GM18502 (cell line): ENCODE data around the gene MAP4K1.

Experiments
- ATAC-seq: cut with Tn5 transposase; IDR thresholded peaks from one replicate; pipeline ENCODE4 v1.9.1; 2021; ENCODE audit warnings: mild to moderate bottlenecking; ENCODE audit not compliant: unreplicated experiment, poor library complexity

The MAP4K1 gene

DNA sequence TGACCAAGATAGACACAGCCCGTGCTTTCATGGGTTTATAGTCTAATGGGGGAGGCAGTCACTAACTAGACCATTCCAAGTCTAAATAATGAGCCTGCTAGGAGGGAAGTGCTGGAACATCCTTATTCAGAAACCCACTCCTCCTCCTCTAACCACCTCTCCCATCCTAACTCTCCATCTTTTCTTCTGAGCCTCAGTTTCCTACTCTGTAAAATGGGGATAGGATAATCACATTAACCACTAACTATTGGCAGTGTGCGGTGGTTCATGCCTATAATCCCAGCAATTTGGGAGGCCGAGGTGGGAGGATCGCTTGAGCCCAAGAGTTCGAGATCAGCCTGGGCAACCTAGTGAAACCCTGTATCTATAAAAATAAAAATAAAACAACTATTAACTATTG, 68.7 kb downstream of the MAP4K1 start:
- no peak for ATAC-seq

DNA sequence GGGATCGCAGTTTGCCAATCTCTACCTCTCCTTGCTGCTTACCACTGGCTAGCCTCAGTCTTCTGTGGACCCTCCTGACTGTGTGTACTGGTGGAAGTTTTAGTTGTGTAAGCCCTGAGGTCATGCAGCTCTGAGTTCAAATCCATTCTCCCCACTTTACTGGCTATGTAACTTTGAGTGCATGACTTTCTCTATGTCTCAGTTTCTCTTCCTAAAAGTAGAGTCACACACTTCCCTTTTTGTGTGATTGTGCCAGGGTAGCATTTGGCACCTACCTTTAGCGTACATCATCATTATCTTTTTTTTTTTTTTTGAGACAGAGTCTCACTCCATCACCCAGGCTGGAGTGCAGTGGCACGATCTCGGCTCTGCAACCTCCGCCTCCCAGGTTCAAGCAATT, 70.3 kb downstream of the MAP4K1 start:
- no peak for ATAC-seq

DNA sequence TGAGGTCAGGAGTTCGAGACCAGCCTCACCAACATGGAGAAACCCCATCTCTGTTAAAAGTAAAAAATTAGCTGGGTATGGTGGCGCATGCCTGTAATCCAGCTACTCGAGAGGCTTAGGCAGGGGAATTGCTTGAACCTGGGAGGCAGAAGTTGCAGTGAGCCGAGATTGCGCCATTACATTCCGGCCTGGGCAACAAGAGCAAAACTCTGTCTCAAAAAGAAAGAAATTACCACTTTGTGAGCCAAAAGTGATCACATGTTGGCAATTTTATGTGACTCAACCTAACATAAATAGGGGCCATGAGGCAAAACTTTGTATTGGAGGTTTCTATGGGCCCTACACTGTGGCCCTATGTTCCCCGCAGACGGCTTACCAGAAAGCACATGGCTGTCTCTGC, 72.2 kb downstream of the MAP4K1 start:
- ATAC-seq, result no peak

DNA sequence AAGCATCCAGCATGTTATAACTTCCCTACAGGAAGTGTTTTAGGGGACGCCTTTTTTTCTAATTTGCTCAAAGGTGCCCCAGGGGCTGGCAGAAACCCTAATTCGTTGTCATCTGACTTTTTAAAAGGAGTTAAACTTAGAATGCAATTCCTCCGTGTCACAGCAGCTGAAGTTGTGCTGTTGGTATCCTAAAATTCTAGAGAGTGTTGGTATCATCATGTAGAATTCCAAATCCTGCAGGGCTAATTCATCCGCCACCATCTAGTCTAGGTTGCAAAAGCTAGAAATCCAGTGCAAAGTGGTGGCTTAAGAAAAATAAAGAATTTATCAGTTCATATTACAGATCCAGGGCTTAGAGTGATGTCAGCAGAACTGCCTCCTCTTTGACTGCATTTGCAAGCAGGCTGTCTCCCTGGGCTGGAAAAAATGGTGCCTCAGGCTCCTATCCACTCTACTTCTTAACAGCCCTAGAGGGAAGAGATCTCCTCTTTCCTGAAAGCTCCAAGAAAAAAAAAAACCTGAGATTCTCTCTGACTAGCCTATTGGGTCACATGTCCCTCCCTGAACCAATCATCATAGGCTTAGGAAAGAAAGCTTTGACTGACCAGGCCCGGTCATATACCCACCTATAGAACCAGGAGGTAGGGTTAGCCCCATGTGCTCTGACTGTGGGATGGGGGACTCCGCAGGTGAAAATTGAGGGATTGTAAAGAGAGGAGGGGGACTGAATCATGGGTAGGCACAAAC, 73.0 kb downstream of the MAP4K1 start:
- ATAC-seq, result no peak

DNA sequence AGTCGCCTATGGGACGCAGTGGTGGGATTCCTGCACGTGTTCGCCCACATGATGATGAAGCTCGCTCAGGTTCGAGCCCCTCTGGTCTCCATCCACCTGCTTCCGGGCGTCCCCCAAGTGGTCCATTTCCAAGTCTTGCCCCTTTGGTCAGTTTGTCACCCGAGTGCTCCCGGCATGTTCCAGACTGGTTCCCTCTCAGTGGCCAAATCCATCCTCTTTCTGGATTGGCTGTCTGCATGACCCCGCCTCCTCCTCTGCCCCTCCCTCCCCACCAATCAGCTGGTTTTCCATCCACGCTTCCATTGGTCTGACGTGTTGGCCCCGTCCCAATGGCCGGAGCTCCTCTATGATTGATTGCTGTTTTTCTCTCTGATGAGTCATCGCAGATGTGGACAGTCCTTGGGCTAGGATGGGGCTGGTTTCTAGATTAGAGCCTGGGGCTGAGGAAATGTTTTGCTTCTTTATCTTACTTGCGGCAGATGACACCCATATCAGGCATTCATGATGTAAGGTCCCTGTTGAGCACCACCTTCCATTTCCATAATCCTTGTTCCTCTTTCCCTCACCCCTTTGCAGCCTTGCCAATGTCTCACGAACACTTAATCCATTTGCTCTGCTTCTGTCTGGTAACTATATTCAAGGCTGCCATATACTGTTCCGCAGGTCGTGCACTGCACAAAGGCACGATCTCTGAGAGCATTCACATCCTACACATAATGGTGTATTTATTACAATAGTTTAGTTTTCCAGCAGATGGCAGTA, 73.8 kb downstream of the MAP4K1 start:
- no peak for ATAC-seq

DNA sequence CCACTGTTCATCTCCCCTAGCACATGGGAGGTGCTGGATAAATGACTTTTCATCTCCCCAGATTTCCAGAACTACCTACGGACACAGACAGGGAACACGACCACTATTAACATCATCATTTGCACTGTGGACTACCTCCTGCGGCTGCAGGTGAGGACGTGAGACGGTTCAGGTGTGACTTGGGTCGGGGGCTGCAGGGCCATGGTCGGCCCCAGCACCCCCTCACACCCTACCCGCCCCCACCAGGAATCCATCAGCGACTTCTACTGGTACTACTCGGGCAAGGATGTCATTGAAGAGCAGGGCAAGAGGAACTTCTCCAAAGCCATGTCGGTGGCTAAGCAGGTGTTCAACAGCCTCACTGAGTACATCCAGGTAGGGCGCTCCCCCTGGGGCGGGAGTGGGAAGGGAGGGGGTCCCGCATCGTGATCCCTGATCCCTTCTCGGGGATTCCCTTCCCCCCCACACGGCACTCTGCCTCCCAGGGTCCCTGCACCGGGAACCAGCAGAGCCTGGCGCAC, 74.4 kb downstream of the MAP4K1 start:
- no peak for ATAC-seq

DNA sequence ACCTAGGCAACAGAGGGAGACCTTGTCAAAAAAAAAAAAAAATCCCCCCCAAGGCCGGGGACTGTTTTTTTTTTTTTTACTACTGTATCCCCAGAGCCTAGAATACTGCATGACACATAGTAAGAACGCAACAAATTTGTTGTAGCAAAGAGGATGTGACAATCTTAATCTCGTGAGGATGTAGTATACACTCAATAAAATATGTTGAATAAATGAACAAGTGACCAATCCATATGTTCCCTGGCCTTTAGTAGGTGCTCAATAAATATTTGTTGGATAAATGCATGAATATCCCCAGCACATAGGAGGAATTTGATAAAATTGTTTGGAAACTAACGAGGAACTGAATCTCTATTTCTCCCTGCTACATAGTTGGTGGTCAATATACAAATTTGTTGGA, 75.7 kb downstream of the MAP4K1 start:
- ATAC-seq, result no peak

DNA sequence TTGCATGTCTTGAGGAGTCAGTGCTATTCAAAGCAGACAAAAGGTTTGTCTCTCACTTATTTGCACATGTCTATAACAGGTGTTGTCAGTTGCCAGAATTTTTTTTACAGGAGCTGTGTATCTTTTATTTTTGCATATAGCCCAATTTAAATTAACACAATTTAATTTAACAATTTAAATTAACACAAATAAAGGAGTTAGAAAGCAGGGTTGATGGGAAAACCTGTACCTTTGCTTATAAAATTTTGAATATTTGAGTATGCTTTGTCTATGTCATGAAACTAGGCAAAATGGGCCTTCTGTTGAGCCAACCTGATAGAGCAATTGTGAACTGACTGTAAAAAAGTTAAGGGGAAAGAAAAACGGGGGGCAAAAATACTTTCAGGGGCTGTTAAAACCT, 78.0 kb downstream of the MAP4K1 start:
- ATAC-seq, result no peak

DNA sequence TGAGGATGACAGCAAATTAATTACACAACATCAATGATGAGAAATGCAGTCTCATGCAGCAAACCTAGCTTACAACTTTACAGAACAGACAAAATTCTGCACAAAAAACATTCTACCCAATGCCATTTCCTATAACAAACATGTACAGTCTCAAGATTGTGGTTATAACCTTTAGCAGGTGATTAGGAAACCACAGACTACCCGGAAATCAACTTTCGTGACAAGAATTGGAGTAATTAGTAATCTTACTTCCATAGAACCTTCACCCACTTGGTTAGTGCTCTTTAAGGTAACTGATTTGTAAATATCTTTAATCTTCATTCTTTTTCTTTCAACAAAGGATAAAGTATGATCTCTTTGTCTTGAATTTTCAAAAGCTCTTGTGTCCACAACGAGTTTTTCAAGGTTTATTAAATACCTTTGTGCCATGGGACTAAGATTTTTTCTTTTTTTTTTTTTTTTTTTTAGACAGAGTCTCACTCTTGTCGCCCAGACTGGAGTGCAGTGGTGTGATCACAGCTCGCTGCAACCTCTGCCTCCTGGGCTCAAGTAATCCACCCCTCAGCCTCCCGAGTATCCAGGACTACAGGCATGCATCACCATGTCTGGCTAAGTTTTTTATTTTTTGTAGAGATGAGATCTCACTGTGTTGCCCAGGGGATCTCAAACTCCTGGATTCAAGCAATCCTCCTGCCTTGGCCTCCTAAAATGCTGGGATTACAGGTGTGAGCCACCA, 78.8 kb downstream of the MAP4K1 start:
- ATAC-seq, result no peak

GRCh38 chr19:38538386-38538785, 79.4 kb downstream of the MAP4K1 start:
- no peak for ATAC-seq
